Brain microvascular endothelial cell (primary cell): Measurements from ENCODE around the gene NAA10.
A peak's percentile ranks its signal among the peaks of the same experiment; 100 is the strongest.

Experiments used
- DNase-seq: peaks from one replicate; pipeline ENCODE4 v3.0.0-alpha.2; 2020
- H3K27ac ChIP-seq: fragments of 250-450 bp; sonication (Bioruptor Pico); 2 replicates; pipeline ENCODE4 v1.5.1; 2020; ENCODE audit warnings: mild to moderate bottlenecking, moderate library complexity
- H3K27me3 ChIP-seq: fragments of 250-450 bp; sonication (Bioruptor Pico); replicated peaks from 2 replicates; pipeline ENCODE4 v1.5.1; 2020; ENCODE audit warnings: mild to moderate bottlenecking
- H3K36me3 ChIP-seq: fragments of 250-450 bp; sonication (Bioruptor Pico); replicated peaks from 2 replicates; pipeline ENCODE4 v1.5.1; 2020; ENCODE audit warnings: mild to moderate bottlenecking
- H3K4me3 ChIP-seq: 2 replicates; pipeline ENCODE4 v1.5.1; 2011; ENCODE audit warnings: low read depth, mild to moderate bottlenecking, control low read depth, low read length, moderate library complexity
- CTCF ChIP-seq: IDR thresholded peaks from 2 replicates; pipeline ENCODE4 v1.5.1; 2011; ENCODE audit warnings: low read depth, mild to moderate bottlenecking, moderate library complexity, low read length, control low read depth, inconsistent platforms; ENCODE audit errors: missing control alignments
- in situ Hi-C: cut with HindIII; loops from 2 replicates; pipeline ENCODE4 v1.10.0; 2017; ENCODE audit warnings: low sequenced_read_pairs, low pct_ligation_motif_present

NAA10 gene

DNA sequence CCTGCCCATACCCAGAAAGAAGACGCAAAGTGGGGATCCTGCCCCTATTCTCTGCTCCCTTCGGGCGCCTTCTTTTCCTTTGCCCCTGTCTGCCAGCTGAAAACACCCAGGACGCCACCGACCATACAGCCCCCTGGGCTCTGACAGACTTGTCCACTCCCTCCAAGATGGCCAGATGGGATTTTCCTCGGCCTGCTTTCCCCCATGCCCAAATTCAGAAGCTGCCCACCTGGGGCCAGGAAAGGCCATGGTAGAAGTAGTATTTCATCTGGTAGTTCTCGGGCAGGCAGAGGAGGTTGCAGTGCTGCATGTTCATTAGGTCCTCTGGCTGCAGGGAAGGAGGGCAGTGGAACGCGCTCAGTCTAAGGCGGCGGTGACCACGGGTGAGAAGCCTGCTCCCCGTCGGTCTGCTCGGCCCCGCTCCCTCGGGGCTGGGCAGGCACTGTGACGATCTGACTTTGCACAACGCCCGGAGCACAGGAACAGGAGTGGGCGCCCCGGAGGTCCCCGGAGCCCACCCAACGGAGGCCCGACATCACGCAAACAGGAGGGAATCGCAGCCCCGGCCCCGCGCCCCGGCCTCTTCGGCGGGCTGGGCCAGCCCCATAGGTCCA lies 582 bp downstream of the NAA10 start:
- H3K4me3 ChIP-seq: peak overlapping the region; percentile 73
- peak overlapping the region; percentile 47 for H3K27ac ChIP-seq
- DNase-seq: no peak
- no peaks in the 10 kb centered on the region for H3K27me3 ChIP-seq
- TF ChIP-seq CTCF: no peak
- in situ Hi-C loops: no loop called here
- peaks cover 10% of the 10 kb centered on the region for H3K36me3 ChIP-seq

DNA sequence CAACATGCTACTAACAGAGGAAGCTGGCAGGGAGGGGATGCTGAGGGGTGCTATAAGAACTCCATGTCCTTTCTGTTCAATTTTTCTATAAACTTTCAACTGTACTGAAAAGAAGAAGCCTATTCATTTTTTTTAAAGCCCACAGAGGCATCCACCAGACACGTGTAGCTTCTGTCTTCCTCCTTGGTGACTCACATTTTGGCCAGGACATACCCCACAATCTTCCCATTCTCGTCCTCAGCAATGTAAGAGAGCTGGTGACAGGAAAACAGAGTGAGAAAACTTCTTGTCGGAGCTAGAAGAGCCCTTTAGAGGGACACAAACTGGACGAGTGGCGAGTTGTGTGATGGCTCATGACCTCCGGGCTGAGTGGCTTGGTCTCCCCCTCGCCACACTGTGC lies 1.1 kb downstream of the NAA10 start:
- Histone ChIP-seq H3K36me3 (peaks cover 10% of the 10 kb centered on the region), H3K27ac (no peak overlapping the region), H3K4me3 (peak overlapping the region; percentile 73), H3K27me3 (no peaks in the 10 kb centered on the region)
- TF ChIP-seq CTCF: no peak
- in situ Hi-C loops: no loop called here
- DNase-seq: peak; percentile 38

GRCh38 chrX:153932220-153932915 lies 2.5 kb downstream of the NAA10 start:
- TF ChIP-seq CTCF: no peak
- no peak overlapping the region for H3K4me3 ChIP-seq
- peaks cover 10% of the 10 kb centered on the region for H3K36me3 ChIP-seq
- DNase-seq: no peak
- no peak overlapping the region for H3K27ac ChIP-seq
- H3K27me3 ChIP-seq: no peaks in the 10 kb centered on the region
- in situ Hi-C loops: no loop called here

DNA sequence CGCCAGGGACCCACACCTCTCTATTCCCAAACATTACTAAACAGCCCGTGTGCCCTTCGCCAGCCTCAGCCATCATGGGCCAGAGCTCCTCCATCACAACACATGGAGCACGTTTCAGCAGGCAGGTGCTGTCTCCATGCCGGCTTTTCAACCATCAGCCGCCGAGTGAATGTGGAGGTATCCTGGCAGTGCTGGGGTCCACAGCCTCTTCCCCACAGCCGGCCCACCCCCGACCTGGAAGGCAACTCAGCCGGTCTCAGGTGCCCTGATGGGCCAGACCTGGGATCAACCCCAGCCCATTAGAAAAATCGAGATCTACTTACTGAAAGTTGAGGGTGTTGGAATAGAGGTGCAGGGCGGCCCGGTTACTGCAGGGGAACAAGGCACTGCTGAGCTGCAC lies 3.1 kb downstream of the NAA10 start:
- in situ Hi-C loops: no loop called here
- peaks cover 10% of the 10 kb centered on the region for H3K36me3 ChIP-seq
- H3K27ac ChIP-seq: no peak overlapping the region
- no peaks in the 10 kb centered on the region for H3K27me3 ChIP-seq
- H3K4me3 ChIP-seq: no peak overlapping the region
- no peak for TF ChIP-seq CTCF
- DNase-seq: no peak

DNA sequence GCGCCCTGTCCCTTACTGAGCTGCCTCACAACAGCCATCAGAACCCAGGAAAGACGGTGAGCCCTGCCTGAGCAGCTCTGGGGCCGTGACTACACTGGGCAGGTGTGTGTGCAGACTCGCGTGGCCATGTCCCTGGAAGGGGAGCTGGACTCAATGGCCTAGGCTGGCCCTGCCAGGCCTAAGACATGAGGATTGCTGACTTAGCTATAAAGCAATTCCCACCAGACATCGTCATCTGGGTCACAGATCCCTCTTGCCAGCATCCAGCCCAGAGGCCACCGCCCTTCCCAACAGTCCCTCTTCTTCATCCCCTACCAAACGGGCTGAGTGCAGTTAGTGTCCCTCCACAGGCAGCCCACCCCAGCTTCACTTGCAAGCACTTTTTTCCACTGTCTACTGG lies 3.7 kb downstream of the NAA10 start:
- no peak for DNase-seq
- in situ Hi-C loops: no loop called here
- Histone ChIP-seq H3K4me3 (no peak overlapping the region), H3K27me3 (no peaks in the 10 kb centered on the region), H3K36me3 (peaks cover 10% of the 10 kb centered on the region), H3K27ac (no peak overlapping the region)
- TF ChIP-seq CTCF: no peak
